KOPT-K1 (cell line): Measurements from ENCODE around the gene DIPK1B.

Experiments
- H3K27ac ChIP-seq: fragments of 200-600 bp; sonication (generic); 2 replicates; pipeline ENCODE4 v1.5.1; 2016; ENCODE audit warnings: antibody characterized with exemption, mild to moderate bottlenecking, low read depth, low read length; ENCODE audit not compliant: poor library complexity, severe bottlenecking
- H3K36me3 ChIP-seq: fragments of 200-600 bp; sonication (generic); 2 replicates; pipeline ENCODE4 v1.5.1; 2017; ENCODE audit warnings: antibody characterized with exemption, mild to moderate bottlenecking, low read length, moderate library complexity; ENCODE audit not compliant: insufficient read depth
- H3K9me3 ChIP-seq: fragments of 200-600 bp; sonication (generic); 2 replicates; pipeline ENCODE4 v1.5.1; 2017; ENCODE audit warnings: antibody characterized with exemption, low read length, mild to moderate bottlenecking; ENCODE audit not compliant: insufficient read depth, poor library complexity, severe bottlenecking

DIPK1B gene

DNA sequence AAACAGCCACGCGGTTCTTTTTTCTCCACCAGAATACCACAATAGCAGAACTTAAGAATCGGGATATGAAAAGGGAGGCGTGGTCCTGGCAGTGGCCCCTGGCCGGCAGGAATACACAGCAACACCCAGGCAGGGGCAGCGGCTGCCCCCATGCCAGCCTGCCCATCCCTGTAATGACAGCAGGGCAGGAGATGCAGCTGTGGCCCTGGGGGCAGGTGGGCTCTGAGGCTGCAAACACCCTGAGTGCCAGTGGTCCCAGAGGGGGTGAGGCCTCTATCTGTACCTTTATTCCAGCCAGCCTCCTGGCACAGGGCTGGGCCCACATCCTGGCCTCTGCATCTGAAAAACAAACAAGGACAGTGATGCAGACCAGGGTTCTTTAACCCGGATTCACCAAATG is 12.4 kb downstream of the DIPK1B start:
- peaks cover 65% of the 10 kb centered on the region for H3K36me3 ChIP-seq
- no peaks in the 10 kb centered on the region for H3K9me3 ChIP-seq
- H3K27ac ChIP-seq = no peak overlapping the region

DNA sequence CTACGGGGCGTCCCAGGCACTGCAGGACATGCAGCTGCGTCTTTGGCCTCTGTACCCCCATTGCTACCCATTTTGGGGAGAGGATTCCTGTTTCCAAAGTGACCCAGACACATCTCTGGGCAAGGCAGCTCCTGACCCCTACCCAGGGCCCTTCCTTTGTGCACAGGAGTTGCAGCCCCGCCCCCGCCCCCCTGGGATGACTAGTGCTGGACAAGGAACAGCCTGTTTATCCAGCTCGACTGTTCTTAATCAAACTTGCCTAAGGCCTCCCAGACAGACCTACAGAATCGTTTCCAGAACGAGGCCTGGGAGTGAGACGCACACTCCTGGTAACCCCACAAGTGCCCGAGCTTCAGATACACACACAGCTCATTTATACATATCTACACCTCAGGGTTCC is 13.2 kb downstream of the DIPK1B start:
- Histone ChIP-seq H3K27ac (no peak overlapping the region), H3K9me3 (no peaks in the 10 kb centered on the region), H3K36me3 (peaks cover 64% of the 10 kb centered on the region)

DNA sequence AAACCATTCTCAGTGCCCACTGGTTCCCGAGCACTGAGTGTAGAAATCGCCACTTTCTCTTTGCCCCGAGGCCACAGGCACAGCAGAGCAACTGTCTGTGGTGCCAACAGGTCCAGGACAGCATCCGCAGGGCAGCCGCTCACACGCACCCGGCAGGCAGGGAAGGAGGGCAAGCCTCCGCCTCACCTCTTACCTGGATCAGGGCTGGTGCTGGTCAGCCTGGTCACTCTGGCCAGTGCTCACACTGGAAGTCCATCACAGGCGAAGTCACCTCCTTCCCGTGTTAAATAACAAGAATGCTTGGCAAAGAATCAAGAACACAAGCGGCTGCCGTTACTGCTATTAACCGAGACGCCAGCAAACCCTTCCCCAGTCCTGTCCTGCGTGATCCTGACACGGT is 13.7 kb downstream of the DIPK1B start:
- peaks cover 59% of the 10 kb centered on the region for H3K36me3 ChIP-seq
- H3K27ac ChIP-seq = peak overlapping the region; percentile 88
- H3K9me3 ChIP-seq = no peaks in the 10 kb centered on the region

GRCh38 chr9:136726631-136727191 is 14.3 kb downstream of the DIPK1B start:
- Histone ChIP-seq H3K9me3 (no peaks in the 10 kb centered on the region), H3K36me3 (peaks cover 53% of the 10 kb centered on the region), H3K27ac (peak overlapping the region; percentile 88)

DNA sequence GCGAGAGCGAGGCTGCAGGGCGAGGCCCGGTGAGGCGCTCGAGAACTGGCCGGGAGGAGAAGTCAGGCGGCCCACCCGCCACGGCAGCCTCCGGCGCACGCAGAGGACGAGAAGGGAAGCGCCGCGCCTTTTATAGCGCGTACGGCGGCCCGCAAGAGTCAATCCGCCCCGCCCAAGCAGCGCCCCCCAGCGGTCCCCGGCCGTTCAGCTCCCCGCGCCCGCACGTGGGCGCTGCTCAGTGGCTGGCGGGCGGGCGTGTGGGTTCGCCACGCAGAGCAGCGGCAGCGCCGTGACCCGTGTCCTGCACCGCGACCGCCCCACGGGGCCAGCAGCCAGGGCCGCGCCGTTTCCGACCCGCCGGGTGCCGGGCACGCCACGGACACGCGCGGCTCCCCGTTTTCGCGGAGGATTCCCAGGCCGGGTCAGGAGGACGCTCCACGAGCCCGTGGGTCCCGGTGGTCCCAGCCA is 15.7 kb downstream of the DIPK1B start:
- Histone ChIP-seq H3K9me3 (no peaks in the 10 kb centered on the region), H3K36me3 (peaks cover 39% of the 10 kb centered on the region), H3K27ac (peak overlapping the region; percentile 88)

- peaks cover 34% of the 10 kb centered on the region for H3K36me3 ChIP-seq
- peak overlapping the region; percentile 88 for H3K27ac ChIP-seq
- H3K9me3 ChIP-seq = no peaks in the 10 kb centered on the region
Measured at GRCh38 chr9:136728548-136729123, 16.3 kb downstream of the DIPK1B start.

GRCh38 chr9:136729144-136729543 is 16.8 kb downstream of the DIPK1B start:
- H3K9me3 ChIP-seq = no peaks in the 10 kb centered on the region
- peak overlapping the region; percentile 88 for H3K27ac ChIP-seq
- peaks cover 29% of the 10 kb centered on the region for H3K36me3 ChIP-seq

GRCh38 chr9:136729926-136730325 is 17.6 kb downstream of the DIPK1B start:
- Histone ChIP-seq H3K9me3 (no peaks in the 10 kb centered on the region), H3K36me3 (peaks cover 21% of the 10 kb centered on the region), H3K27ac (no peak overlapping the region)

DNA sequence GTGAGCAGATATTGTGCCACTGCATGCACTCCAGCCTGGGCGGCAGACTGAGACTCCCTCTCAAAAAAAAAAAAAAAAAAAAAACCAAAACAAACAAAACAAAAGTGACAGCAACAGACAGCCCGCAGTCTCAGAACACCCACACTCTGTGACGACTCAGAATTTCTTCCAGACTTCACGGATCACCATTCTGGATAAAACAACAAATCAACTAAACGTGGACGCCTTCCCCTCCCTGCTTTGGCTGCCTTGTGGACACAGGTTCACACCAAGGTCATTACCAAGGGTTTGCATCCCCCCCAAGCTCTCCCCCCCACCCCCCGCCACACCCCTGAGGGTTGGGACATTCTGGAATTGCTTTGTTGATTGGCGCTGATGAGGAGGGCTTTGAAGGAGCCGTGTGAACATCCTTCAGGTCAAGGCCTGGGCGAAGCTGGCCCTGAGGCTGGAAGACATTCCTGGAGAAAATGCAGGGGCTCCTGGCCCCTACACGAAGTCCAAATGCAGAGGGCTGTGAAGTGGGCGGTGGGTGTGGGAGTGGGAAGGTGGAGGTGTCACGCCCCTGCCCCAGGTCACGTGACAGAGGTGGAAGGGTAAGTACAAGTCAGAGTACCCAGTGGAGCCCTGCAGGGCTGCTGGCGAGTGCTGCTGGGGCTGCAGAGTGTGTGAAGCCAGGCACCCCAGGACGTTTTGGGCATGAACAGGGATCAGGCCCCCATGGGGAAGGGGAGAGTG is 20.2 kb downstream of the DIPK1B start:
- no peak overlapping the region for H3K27ac ChIP-seq
- no peaks in the 10 kb centered on the region for H3K9me3 ChIP-seq
- H3K36me3 ChIP-seq = no peaks in the 10 kb centered on the region; the same call in 1 of the 2 replicates

GRCh38 chr9:136733611-136734010 is 21.2 kb downstream of the DIPK1B start:
- H3K36me3 ChIP-seq = no peaks in the 10 kb centered on the region
- peak overlapping the region; percentile 18 for H3K27ac ChIP-seq
- H3K9me3 ChIP-seq = no peaks in the 10 kb centered on the region

GRCh38 chr9:136734837-136735496 is 22.6 kb downstream of the DIPK1B start:
- H3K9me3 ChIP-seq = no peaks in the 10 kb centered on the region
- H3K36me3 ChIP-seq = no peaks in the 10 kb centered on the region
- H3K27ac ChIP-seq = no peak overlapping the region

DNA sequence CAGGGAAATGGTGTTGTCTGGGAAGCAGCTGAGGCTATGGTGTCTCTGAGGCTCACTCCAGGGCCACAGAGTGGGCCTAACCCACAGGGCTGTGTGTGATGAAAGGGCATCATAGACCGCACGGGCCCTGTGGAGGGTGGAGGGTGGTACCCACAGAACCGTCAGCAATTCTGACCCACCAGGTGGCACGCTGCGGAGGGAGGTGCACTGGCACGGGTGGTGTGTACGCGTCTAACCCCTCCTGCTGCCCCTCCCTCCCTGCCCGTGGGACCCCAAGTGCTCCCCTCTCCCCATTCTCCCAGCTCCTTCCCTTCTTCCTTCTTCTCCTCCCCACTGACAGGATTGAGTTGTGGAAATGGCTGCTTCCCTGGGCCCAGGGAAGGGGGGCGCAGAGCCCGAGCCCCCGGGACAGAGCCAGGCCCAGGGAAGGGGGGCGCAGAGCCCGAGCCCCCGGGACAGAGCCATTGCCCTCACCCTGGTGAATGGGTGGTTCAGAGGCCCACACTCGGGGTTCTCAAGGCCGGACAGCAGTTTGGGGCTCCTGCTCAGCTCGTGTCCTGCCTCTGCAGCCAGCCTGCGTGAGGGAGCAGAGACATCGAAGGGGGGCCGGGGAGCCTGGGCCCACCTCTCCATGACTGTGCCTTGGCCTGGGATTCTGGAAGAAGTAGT is 23.6 kb downstream of the DIPK1B start:
- Histone ChIP-seq H3K9me3 (no peaks in the 10 kb centered on the region), H3K27ac (no peak overlapping the region), H3K36me3 (no peaks in the 10 kb centered on the region)

DNA sequence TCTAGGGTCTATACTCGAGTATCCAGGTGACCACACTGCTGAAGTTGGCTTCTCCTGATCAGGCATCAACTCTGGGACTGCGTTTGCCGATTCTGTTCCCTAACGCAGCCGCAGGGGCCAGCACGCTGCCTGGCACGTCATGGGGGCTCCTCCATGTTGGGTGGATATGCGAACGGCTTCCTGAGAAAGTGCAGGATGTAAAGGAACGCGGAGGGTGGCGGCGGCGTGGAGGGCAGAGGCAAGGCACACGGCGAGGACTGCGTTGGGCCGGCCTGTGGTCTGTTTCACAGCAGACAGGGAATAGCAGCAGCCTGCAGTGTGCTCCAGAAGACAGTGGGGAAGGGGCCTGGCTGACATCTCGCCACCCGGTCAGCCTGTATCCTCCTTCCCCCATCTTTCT is 26.6 kb downstream of the DIPK1B start:
- Histone ChIP-seq H3K36me3 (no peaks in the 10 kb centered on the region), H3K27ac (no peak overlapping the region)

GRCh38 chr9:136739509-136739908 is 27.1 kb downstream of the DIPK1B start:
- H3K36me3 ChIP-seq = no peaks in the 10 kb centered on the region
- H3K9me3 ChIP-seq = no peaks in the 10 kb centered on the region
- H3K27ac ChIP-seq = no peak overlapping the region

More for the DNA sequence above, 26.6 kb downstream of the DIPK1B start:
- no peaks in the 10 kb centered on the region for H3K9me3 ChIP-seq

- H3K9me3 ChIP-seq = no peaks in the 10 kb centered on the region
- H3K27ac ChIP-seq = no peak overlapping the region
- H3K36me3 ChIP-seq = no peaks in the 10 kb centered on the region
Measured at GRCh38 chr9:136740069-136740468, 27.7 kb downstream of the DIPK1B start.
